Measurements from ENCODE around the gene KRTAP11-1.

The KRTAP11-1 gene, protein sequence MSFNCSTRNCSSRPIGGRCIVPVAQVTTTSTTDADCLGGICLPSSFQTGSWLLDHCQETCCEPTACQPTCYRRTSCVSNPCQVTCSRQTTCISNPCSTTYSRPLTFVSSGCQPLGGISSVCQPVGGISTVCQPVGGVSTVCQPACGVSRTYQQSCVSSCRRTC

DNA sequence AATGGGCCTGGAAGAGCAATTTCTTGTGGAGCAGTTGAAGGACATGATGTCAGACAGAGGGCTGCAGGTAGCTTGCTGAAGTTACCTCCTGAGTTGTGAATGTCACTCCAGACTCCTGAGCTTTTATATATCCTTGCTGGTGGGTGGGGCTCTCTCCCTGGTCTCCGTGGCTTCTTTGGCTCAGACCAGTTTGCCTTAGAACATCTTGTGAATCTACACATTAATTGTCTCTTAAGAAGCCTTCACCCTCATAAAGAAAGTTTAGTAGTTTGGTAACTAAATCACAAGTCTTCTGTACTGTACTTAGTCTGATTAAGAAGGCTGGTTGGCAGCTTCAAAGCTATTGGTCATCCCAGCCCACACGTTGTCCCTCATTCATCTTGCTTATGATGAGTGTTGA is at the start of gene KRTAP11-1:
KRTAP11-1 (minus strand) TSS at position 101 of the 400 bp plus-strand sequence; CDS start at position 45, 56 bp downstream.
- Histone ChIP-seq H3K4me1 (ENCODE audit: control insufficient read depth, insufficient read depth, low read length) (no peaks in the 10 kb centered on the region), H3K4me3 (ENCODE audit: low read depth, low read length) (no peak within 1 kb of the TSS), H3K27me3 (ENCODE audit: control insufficient read depth, insufficient read depth, low read length) (no peaks in the 10 kb centered on the region), H3K27ac (ENCODE audit: low read depth, low read length) (no peak within 1 kb of the TSS), H3K9ac (ENCODE audit: low read length) (no peak within 1 kb of the TSS), H3K36me3 (ENCODE audit: control insufficient read depth, insufficient read depth, low read length) (no peaks in the 10 kb centered on the region), H3K9me3 (ENCODE audit: control insufficient read depth, insufficient read depth, low read depth, low read length) (no peaks in the 10 kb centered on the region)

- Histone ChIP-seq H3K27ac (ENCODE audit: low read depth, low read length) (no peak overlapping the region), H3K9ac (ENCODE audit: low read length) (no peak overlapping the region), H3K4me3 (ENCODE audit: low read depth, low read length) (no peak overlapping the region), H3K36me3 (ENCODE audit: control insufficient read depth, insufficient read depth, low read length) (no peaks in the 10 kb centered on the region), H3K27me3 (ENCODE audit: control insufficient read depth, insufficient read depth, low read length) (no peaks in the 10 kb centered on the region), H3K9me3 (ENCODE audit: control insufficient read depth, insufficient read depth, low read depth, low read length) (0 out of 2 replicates have a peak, but pooled peaks cover 2% of the 10 kb centered on the region), H3K4me1 (ENCODE audit: control insufficient read depth, insufficient read depth, low read length) (no peaks in the 10 kb centered on the region)
Measured at GRCh38 chr21:30924146-30924700, 42.8 kb upstream of the KRTAP11-1 start.

- Histone ChIP-seq H3K36me3 (ENCODE audit: control insufficient read depth, insufficient read depth, low read length) (no peaks in the 10 kb centered on the region), H3K9me3 (ENCODE audit: control insufficient read depth, insufficient read depth, low read depth, low read length) (0 out of 2 replicates have a peak, but pooled peaks cover 2% of the 10 kb centered on the region), H3K27ac (ENCODE audit: low read depth, low read length) (no peak overlapping the region), H3K4me3 (ENCODE audit: low read depth, low read length) (no peak overlapping the region), H3K9ac (ENCODE audit: low read length) (no peak overlapping the region), H3K4me1 (ENCODE audit: control insufficient read depth, insufficient read depth, low read length) (no peaks in the 10 kb centered on the region), H3K27me3 (ENCODE audit: control insufficient read depth, insufficient read depth, low read length) (no peaks in the 10 kb centered on the region)
Measured at GRCh38 chr21:30921129-30921528, 39.7 kb upstream of the KRTAP11-1 start.

DNA sequence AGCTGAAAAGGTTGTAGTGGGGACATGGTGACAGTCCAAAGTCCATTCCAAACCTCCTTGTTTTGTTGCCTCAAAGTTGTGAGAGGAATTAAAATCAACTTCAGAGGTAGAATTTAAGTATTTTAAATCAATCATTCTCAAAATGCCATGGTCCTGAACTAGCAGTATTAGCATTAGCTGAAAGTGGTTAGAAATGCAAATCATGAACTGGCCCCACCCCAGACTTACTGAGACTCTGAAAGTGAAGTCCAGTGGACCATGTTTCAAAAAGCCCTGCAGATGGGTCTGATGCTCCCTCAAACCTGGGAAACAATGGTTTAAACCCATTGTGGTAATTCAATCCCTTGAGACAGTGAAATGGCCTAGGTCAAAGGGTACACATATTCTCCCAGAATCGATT is 36.2 kb upstream of the KRTAP11-1 start:
- no peak overlapping the region for H3K27ac ChIP-seq (ENCODE audit: low read depth, low read length)
- H3K36me3 ChIP-seq (ENCODE audit: control insufficient read depth, insufficient read depth, low read length), result no peaks in the 10 kb centered on the region
- no peaks in the 10 kb centered on the region for H3K27me3 ChIP-seq (ENCODE audit: control insufficient read depth, insufficient read depth, low read length)
- H3K9ac ChIP-seq (ENCODE audit: low read length), result no peak overlapping the region
- H3K4me1 ChIP-seq (ENCODE audit: control insufficient read depth, insufficient read depth, low read length), result no peaks in the 10 kb centered on the region
- no peaks in the 10 kb centered on the region for H3K9me3 ChIP-seq (ENCODE audit: control insufficient read depth, insufficient read depth, low read depth, low read length)
- no peak overlapping the region for H3K4me3 ChIP-seq (ENCODE audit: low read depth, low read length)

GRCh38 chr21:30900881-30901280 is 19.5 kb upstream of the KRTAP11-1 start:
- Histone ChIP-seq H3K4me3 (ENCODE audit: low read depth, low read length) (no peak overlapping the region), H3K27ac (ENCODE audit: low read depth, low read length) (no peak overlapping the region), H3K9me3 (ENCODE audit: control insufficient read depth, insufficient read depth, low read depth, low read length) (no peaks in the 10 kb centered on the region), H3K36me3 (ENCODE audit: control insufficient read depth, insufficient read depth, low read length) (no peaks in the 10 kb centered on the region), H3K27me3 (ENCODE audit: control insufficient read depth, insufficient read depth, low read length) (no peaks in the 10 kb centered on the region), H3K9ac (ENCODE audit: low read length) (no peak overlapping the region), H3K4me1 (ENCODE audit: control insufficient read depth, insufficient read depth, low read length) (peaks cover 10% of the 10 kb centered on the region; the same call in 1 of the 2 replicates)

DNA sequence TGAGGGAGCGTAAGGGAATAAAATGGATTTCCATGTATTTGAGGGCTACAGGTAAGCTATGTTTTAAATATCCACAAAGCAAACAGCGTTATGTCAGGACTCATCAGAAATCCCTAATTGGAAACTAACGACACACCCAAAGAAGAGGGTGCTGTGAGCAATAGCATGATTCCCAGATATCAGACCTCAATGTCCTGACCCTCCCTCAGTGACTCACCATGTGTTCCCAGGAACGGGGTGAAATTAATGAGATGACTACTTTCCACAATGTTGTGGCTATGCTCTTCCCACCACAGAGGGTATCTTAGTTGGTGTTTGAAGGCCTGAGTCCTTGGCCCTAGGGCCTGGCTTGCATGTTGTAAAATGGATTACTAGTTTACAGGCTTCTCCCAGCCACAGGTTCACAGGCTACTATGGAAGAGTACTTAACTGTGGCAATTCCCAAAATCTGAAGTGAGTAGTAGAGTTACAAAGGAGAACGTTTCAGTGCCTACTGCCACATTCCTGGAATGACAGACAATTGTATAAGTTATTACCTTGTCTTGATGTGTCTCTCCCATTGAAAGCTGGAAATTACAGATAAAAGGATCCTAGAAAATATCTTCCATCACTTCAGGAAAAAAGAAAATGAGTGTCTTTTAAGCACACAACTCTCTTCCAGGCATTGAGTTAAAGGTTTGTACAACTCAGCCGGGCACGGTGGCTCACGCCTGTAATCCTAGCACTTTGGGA is 1.7 kb upstream of the KRTAP11-1 start:
- H3K4me3 ChIP-seq (ENCODE audit: low read depth, low read length), result no peak overlapping the region
- no peak overlapping the region for H3K9ac ChIP-seq (ENCODE audit: low read length)
- H3K36me3 ChIP-seq (ENCODE audit: control insufficient read depth, insufficient read depth, low read length), result no peaks in the 10 kb centered on the region
- no peaks in the 10 kb centered on the region for H3K27me3 ChIP-seq (ENCODE audit: control insufficient read depth, insufficient read depth, low read length)
- H3K9me3 ChIP-seq (ENCODE audit: control insufficient read depth, insufficient read depth, low read depth, low read length), result no peaks in the 10 kb centered on the region
- H3K27ac ChIP-seq (ENCODE audit: low read depth, low read length), result no peak overlapping the region
- no peaks in the 10 kb centered on the region for H3K4me1 ChIP-seq (ENCODE audit: control insufficient read depth, insufficient read depth, low read length)

- Histone ChIP-seq H3K36me3 (ENCODE audit: control insufficient read depth, insufficient read depth, low read length) (no peaks in the 10 kb centered on the region), H3K27me3 (ENCODE audit: control insufficient read depth, insufficient read depth, low read length) (no peaks in the 10 kb centered on the region), H3K27ac (ENCODE audit: low read depth, low read length) (no peak overlapping the region), H3K9me3 (ENCODE audit: control insufficient read depth, insufficient read depth, low read depth, low read length) (no peaks in the 10 kb centered on the region), H3K9ac (ENCODE audit: low read length) (no peak overlapping the region), H3K4me1 (ENCODE audit: control insufficient read depth, insufficient read depth, low read length) (no peaks in the 10 kb centered on the region), H3K4me3 (ENCODE audit: low read depth, low read length) (no peak overlapping the region)
Measured at GRCh38 chr21:30880914-30881313, 466 bp downstream of the KRTAP11-1 start.

- Histone ChIP-seq H3K9me3 (ENCODE audit: control insufficient read depth, insufficient read depth, low read depth, low read length) (no peaks in the 10 kb centered on the region), H3K4me3 (ENCODE audit: low read depth, low read length) (no peak overlapping the region), H3K9ac (ENCODE audit: low read length) (no peak overlapping the region), H3K27me3 (ENCODE audit: control insufficient read depth, insufficient read depth, low read length) (no peaks in the 10 kb centered on the region), H3K27ac (ENCODE audit: low read depth, low read length) (no peak overlapping the region), H3K36me3 (ENCODE audit: control insufficient read depth, insufficient read depth, low read length) (no peaks in the 10 kb centered on the region), H3K4me1 (ENCODE audit: control insufficient read depth, insufficient read depth, low read length) (no peaks in the 10 kb centered on the region)
Measured at GRCh38 chr21:30874526-30874925, 6.9 kb downstream of the KRTAP11-1 start.

DNA sequence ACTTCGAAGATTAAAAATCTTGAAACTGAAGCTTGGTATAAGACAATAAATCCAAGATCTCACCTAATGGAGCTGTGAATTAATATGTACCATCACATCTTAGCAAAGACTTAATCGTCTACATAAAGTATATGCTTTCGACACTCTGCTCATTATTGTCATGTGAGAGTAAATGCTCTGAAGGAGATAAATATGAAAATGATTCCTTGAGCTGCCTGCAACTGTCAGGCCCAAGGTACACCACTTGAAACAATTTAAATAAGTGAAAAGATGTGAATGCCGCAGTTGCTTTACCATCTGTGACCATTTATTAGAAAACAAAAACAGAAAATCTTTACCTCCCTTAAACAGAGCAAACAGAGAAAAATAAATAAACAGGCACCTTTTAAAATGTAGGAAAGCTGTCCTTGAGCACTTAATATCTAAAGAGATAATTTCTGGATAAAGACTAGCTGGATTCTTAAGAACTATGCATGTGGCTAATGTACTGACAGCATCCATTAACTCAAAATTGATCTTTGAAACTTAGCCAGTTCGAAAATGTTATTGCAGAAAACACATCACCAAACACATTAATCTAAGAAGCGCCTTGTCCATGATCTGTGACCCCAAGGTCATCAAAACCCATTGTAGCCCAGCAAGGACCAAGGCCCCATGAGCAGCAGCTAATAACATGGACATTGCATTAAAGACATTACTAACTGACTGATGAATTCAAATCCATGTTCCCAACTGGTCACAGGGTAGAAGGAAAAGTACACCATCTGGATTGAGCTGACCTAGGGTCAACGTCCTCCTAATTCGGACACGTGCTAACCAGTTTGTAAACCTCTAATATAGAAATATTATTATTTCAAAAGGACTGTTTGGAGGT is 33.5 kb downstream of the KRTAP11-1 start:
- Histone ChIP-seq H3K4me3 (ENCODE audit: low read depth, low read length) (no peak overlapping the region), H3K27me3 (ENCODE audit: control insufficient read depth, insufficient read depth, low read length) (no peaks in the 10 kb centered on the region), H3K27ac (ENCODE audit: low read depth, low read length) (no peak overlapping the region)

DNA sequence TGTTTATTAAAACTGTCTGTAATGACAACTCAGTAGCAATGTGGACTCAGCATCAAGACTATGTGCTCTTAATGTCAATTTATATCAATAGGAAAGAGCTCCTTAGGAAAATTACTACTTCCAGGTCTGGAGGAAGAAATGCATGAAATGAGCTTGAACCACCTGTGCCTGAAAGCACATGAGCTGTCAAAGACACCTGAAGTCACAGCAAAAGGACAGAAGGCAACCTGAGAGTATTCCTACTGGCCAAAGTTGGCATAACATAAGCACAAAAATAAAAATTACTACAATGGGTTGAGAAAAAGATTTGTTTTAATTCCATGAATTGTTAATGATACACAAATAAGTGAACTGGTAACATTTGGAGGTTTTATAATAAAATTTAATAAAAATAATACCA is 38.4 kb downstream of the KRTAP11-1 start:
- Histone ChIP-seq H3K27ac (ENCODE audit: low read depth, low read length) (no peak overlapping the region), H3K4me3 (ENCODE audit: low read depth, low read length) (no peak overlapping the region), H3K4me1 (ENCODE audit: control insufficient read depth, insufficient read depth, low read length) (no peaks in the 10 kb centered on the region), H3K9me3 (ENCODE audit: control insufficient read depth, insufficient read depth, low read depth, low read length) (no peaks in the 10 kb centered on the region), H3K27me3 (ENCODE audit: control insufficient read depth, insufficient read depth, low read length) (no peaks in the 10 kb centered on the region), H3K9ac (ENCODE audit: low read length) (no peak overlapping the region), H3K36me3 (ENCODE audit: control insufficient read depth, insufficient read depth, low read length) (no peaks in the 10 kb centered on the region)

More for the DNA sequence above, 33.5 kb downstream of the KRTAP11-1 start:
- Histone ChIP-seq H3K9ac (ENCODE audit: low read length) (no peak overlapping the region), H3K9me3 (ENCODE audit: control insufficient read depth, insufficient read depth, low read depth, low read length) (no peaks in the 10 kb centered on the region), H3K4me1 (ENCODE audit: control insufficient read depth, insufficient read depth, low read length) (no peaks in the 10 kb centered on the region), H3K36me3 (ENCODE audit: control insufficient read depth, insufficient read depth, low read length) (no peaks in the 10 kb centered on the region)
